Activated CD4-positive, alpha-beta T cell treated with anti-CD3 and anti-CD28 coated beads, Interleukin-2, amount 50 U/mL, for 4 hours (primary cell): ENCODE measurements around the gene PRPF18.

Experiments
- DNase-seq, 2 experiments: peaks; one replicate each; pipeline ENCODE4 v3.0.0-alpha.2; 2020

The PRPF18 gene

GRCh38 chr10:13671904-13672303 is 85.1 kb downstream of the PRPF18 start:
- no peak for DNase-seq

DNA sequence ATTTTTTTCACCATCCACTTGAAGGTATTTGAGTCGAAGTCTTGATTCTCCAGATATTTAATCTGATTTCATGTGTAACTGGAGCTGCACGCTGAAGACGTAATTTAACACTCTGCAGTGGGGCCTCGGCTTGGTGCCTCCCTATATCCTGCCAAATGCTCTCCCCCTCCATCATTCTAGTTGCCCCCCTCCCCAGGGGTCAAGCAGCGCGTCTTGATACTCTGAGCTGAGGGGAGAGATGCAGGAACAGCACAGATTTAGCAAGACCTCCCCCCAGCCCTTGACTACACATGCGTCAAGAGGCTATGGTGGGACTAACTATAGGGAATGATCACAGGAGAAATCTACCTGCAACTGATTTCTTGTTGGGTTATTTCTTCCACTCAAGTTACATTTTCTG is 85.8 kb downstream of the PRPF18 start:
- no peak for DNase-seq

GRCh38 chr10:13673156-13673555 is 86.4 kb downstream of the PRPF18 start:
- DNase-seq, result no peak

DNA sequence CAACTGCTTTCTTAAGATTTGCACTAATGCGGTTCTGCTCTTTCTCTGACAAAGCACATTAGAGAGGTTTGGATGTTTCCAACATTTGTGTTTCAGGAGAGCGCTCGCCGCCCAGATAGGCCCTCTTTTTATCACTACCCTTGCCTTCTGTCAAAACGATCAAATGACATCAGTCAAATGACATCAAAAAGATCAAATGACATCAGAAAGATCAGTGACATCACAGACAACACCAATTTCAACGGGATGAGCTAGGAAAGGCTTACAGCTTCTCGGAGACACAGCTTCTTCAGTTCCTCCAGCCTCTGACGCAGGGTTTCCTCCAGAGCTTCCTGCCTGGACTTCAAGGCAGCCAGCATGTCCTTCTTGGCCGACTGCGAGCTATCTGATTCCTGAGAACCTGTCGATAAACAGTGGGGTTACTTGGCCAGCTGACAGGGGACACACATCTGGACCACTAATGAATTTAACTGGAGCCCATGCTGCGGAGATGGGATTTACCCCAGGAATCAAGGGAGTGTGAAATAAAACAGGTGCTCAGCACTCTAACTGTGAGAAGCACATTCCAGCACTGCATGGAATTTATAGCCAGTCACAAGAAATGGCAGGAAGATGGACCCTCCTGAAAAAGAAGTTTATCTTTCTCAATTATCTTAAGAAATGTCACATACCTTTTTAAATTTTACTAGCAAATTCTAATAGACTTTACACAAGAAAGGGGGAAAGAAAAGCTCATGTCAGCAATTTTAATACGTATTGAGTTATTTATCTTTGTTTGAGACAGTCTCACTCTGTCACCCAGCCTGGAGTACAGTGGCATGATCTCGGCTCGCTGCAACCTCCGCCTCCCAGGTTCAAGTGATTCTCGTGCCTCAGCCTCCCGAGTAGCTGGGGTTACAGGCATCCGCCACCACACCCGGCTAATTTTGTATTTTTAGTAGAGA is 88.2 kb downstream of the PRPF18 start:
- DNase-seq, result no peak

DNA sequence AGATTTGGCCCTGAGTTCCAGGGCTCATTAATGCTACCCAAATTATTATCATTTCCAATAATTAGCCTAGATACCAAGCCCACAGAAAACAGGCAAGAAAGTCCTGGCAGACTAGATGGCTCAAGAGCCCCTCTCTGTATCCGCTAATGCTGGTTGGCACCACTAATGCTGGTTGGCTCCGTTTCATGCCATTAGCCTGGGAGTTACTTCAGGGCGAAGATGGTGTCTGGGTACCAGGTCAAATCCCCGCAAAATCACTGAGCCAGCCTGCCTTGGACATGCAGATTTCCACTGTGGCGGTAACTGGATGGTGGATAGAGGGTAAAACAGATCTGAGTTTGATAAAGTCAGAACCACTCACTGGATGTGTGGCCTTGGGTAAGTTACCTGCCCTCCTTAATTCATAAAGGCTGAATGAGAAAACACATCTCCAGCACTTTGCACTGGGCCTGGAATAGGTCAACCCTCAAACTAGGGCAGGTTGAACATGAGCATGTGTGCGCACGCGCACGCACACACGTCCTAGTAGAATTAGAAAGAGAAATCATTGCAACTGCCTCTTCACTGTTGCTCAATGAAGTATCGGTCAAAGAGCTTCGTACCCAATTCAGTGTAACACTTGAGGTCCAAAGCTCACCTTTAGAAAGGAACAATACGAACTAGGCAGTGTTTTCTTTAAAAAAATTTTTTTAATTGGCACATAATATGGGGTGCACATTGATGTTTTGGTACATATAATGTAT is 91.5 kb downstream of the PRPF18 start:
- DNase-seq, result no peak
